Putamen (tissue), 1 donor: Measurements from ENCODE around the gene MAPK4.

ENCODE experiments used
- DNase-seq: peaks from one replicate; pipeline ENCODE4 v3.0.0-alpha.2; 2016; ENCODE audit warnings: low spot score

Gene MAPK4

GRCh38 chr18:50623694-50624352 is 63.9 kb downstream of the MAPK4 start:
- no peak for DNase-seq

DNA sequence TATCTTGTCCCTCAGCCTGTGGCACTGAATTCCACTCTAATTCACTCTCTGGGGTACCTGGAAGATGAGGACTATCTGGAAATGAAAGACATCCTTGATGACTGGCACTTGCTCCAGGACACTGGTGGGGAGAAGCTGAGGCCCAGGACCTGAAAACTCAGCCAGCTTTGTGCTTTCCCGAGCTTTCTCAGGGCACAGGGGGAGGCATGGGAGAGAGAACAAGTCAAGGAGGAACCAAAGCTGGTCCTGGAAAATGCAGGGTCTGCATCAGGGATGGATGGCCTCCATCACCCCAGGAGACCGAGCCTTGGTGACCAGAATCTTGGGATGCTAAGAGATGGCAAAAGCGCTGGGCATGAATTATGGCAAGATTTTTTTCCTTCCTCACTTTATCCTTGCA is 65.1 kb downstream of the MAPK4 start:
- DNase-seq: no peak

- DNase-seq: no peak
These were observed 66.4 kb downstream of the MAPK4 start for GRCh38 chr18:50626317-50626716.

DNA sequence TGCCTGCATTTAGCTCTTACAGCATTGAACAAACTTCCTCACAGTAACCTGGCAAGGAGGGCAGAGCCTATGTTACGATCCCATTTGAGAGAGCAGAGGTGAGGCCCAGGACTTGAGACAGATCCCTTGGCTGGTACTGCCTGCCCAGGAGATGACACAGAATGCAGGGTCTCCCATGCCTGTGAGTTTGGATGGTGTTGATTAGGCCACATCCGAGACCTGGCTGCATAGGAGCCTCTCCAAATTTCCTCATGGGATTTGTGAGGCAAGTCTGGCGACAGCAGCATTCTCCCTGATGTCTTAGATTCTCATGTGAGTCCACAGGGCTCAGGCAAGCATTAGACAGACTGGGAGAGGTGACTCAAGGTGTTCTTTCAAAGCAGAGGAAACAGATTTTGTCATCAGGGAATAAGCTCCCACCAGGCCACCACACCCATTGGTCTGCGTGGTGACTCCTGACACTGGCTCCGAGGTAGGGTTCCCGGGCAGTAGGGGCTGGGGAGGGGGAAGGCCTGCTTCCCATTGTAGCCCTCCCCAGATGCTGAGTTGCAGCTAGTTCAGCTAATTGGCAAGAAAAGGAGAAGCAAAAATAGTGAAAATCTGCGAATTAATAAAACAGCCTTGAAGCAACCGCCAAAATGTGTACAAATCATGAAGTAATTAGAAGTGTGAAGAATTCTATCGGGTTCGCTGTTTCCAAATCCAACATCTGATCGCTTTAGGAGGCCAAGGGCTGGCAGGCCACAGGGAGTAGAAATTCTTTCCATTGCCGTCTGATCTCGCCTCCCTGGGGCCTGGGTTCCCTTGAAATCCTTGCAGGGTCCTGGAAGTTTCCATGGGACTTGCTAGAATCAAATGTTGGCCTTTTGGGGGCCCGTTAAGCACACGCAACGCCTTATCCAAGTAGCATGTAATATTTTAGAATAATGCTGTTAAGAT is 68.0 kb downstream of the MAPK4 start:
- no peak for DNase-seq

DNA sequence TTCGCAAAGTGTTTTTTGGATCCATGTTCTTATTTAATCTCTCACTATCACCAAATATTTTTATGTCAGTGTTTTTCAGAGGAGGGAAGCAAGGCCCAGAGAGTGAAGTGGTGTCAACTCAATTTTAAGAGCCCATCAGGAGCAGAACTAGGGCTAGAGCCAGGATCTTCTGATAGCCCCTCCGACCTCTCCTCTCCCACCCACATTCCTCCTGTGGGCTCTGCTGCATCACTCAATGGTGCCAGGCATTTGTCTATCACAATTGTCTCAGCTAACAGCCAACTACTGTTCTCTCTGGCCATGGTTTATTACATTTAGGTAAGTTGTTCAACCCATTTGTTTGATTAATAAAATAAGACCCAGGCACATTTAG is 68.6 kb downstream of the MAPK4 start:
- no peak for DNase-seq

- DNase-seq: no peak
These were observed 69.3 kb downstream of the MAPK4 start for GRCh38 chr18:50629148-50629631.

- DNase-seq: no peak
These were observed 71.0 kb downstream of the MAPK4 start for GRCh38 chr18:50630895-50631294.

- no peak for DNase-seq
These were observed 73.1 kb downstream of the MAPK4 start for GRCh38 chr18:50632895-50633515.

GRCh38 chr18:50633992-50634391 is 74.1 kb downstream of the MAPK4 start:
- peak; percentile 75 for DNase-seq

GRCh38 chr18:50636366-50637057 is 76.6 kb downstream of the MAPK4 start:
- DNase-seq: no peak

DNA sequence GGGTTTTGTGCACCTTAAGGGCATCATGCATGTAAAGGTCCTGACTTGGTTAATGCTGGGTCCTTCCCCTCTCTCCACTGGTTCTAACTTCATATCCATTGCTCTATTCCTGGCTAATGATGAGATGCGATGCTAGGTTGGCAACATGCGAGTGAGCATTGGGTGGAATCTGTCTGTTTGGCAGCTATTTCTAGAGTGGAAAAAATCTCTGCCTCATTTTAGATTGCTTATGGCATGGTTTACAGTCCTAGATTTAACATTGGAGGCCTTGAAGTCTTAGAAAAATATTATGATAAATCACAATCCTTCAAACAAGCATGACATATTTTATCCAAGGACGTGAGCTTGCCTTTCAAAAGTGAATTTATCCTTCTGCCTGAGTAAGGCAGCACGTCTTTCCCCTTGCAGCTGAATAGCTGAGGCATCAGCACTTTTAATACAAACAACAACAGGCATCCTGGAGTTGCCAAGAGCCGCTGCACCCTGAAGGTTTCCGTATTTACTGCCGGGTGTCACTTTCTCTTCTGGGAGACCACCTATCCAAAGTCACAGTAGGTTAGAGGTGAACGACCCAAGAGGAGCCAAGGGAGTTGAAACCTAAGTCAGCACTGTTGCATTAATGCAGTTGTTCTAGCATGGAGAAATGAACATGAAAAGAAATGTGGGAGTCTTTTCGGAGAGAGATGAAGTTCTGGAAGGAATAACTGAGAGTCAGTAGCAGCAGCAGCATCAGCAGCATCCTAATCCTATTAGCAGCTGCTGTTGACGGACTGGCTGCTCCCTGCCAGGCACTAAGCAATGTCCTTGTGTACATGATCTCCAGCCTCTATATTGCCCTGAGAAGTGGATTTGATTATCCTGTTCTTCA is 78.4 kb downstream of the MAPK4 start:
- DNase-seq: no peak

DNA sequence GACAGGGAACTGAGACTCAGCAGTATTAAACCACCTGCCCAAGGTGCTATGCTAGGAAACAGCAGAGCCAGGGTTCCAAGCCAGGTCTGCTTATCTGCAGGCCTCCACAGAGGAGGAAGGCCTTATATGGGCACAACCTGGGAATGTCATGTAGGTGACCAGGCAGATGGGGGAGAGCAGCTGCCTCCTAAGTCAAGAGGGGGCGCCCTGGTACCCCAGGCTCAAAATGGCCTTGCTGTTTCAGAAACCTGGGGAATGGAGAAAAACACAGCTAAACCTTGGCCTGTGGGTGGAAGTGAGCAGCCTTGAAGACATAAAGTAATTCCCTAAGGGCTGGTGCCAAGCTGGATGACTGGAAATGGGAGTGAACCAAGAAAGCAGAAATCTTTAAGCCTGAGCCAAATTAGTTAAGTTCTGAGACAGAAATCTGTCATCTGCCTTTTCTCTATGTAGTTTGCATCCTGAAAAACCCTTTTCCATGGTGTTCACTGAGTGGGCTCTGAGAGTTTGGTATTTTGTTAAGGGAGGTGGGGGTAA is 79.1 kb downstream of the MAPK4 start:
- no peak for DNase-seq

DNA sequence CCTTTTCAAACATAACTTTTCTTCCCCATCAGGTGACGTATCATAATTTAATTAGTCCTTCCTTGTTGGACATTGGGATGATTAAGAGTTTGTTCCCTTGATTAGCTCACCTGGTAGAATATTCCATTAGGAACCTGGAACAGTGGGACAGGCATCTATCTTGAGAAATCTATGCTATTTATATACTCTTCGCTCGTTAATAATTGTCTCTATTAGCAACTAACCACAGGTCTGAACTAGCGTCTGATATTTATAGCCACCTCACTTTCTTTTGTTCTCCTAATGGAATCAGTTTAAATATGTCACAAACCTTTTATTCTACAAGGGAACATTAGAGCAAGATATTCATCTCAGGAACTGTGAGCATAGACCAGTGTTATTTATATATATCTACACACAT is 79.8 kb downstream of the MAPK4 start:
- DNase-seq: no peak

DNA sequence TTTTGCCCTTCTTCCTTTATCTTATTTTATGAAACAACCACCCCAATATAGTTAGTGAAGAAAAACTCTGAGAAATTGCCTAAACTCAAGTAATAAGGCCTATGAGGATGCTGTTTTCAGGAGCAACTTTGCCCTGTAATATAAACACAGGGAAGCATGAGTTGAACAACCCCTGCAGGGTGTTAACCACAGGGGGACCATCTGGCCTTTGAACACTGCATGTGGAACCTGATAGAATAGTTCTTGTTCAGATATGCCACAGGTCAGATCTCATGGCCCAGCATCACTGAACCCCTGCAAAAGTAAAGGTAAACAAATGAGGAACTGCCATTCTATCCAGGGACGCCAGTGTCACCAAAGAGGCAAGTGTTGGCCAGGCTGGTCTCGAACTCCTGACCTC is 82.6 kb downstream of the MAPK4 start:
- no peak for DNase-seq

DNA sequence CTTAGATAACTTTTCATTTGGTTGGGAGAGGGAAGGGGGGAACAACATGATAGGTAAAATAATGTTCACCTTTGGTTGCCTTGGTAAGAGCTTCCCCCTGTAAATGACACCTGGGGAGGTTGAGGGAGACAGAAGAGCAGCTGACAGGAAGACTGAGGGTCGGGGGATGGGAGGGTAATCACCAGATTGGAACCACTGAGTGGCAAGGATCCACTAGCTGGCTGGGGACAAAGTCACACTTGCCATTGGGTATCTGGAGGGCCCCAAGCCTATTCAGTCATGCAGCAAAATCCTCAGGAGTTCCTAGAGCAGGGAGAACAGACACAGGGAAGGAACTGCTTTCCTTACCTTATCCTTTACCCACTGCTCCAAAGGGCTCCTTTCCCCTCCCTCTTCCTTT is 84.3 kb downstream of the MAPK4 start:
- DNase-seq: no peak

- no peak for DNase-seq
These were observed 84.9 kb downstream of the MAPK4 start for GRCh38 chr18:50644807-50645206.

GRCh38 chr18:50647237-50647636 is 87.3 kb downstream of the MAPK4 start:
- DNase-seq: no peak

DNA sequence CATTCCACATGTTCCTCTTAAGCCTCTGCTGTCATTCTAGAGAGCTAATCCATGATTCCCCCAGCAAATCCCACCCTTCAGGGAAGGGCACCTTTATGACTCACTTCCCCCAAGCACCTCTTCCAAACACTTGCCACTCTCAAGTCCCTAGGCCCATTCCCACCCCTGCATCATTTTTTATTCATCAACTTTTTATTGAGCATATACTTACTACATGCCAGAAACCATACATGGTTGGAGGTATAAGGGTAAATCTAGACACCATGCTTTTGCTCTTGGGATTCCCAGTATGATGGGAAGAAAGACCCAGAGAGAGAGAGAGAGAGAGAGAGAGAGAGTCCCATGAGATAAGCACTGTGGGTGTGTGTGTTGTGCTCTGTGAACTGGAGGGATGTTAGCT is 87.9 kb downstream of the MAPK4 start:
- DNase-seq: no peak

DNA sequence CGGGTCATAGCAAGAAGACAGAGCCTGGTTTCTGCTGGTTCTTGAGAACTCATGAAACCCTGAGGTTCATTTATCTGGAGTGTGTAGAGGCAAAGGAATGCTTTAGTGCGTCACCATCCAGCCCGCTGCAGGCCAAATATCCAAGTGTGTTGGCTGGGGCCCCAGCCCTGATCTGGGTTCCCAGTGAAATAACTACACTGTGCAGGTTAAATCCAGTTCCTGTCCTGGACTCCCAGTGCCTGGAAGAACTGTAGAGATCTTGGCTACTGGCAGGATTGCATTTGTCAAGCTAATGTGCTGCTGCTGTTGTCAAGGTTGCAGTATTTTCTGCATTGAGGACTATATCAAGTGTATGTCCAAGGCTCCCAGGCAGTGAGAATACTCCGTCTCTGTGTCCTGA is 89.9 kb downstream of the MAPK4 start:
- DNase-seq: peak; percentile 64

DNA sequence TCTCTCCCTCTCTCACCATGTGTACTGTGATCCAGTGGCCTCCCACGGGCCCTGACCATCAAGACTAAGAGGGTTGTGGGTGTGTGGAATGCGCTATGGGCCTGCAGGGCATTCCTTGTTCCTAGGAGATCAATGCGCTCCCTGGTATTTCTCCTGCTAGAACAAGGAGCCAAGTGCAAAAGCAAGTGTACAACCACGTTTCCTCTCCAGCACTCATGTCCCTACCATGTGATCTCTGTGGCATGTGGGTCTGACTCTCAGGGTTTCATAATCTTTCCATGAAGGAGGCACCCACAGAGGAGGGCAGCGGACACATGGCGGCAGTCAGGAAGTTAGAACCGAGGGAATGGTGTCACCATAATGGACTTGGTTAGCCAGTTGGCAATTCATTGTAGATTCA is 91.4 kb downstream of the MAPK4 start:
- DNase-seq: no peak
